IMR-90 (cell line): ENCODE measurements around the gene SEZ6L2.

ENCODE experiments used
- BHLHE40 ChIP-seq: fragments of 150-350 bp; IDR thresholded peaks from 2 replicates; pipeline ENCODE4 v1.6.1; 2016; ENCODE audit warnings: mild to moderate bottlenecking, low read depth, low read length
- FOS ChIP-seq: fragments of 150-350 bp; IDR thresholded peaks from 2 replicates; pipeline ENCODE4 v1.6.1; 2016; ENCODE audit warnings: low read depth, low read length
- MAZ ChIP-seq: IDR thresholded peaks from 2 replicates; pipeline ENCODE4 v1.6.1; 2012; ENCODE audit warnings: low read depth, mild to moderate bottlenecking, low read length, improper control_type of control experiment, moderate library complexity, borderline replicate concordance
- NFE2L2 ChIP-seq: fragments of 150-350 bp; IDR thresholded peaks from 2 replicates; pipeline ENCODE4 v1.6.1; 2016; ENCODE audit warnings: low read depth, mild to moderate bottlenecking, low read length
- POLR2A ChIP-seq: IDR thresholded peaks from 2 replicates; pipeline ENCODE4 v1.6.1; 2012; ENCODE audit warnings: mild to moderate bottlenecking, low read depth, low read length
- RAD21 ChIP-seq: IDR thresholded peaks from 2 replicates; pipeline ENCODE4 v1.6.1; 2012; ENCODE audit warnings: low read length, improper control_type of control experiment
- RCOR1 ChIP-seq: IDR thresholded peaks from 2 replicates; pipeline ENCODE4 v1.6.1; 2012; ENCODE audit warnings: mild to moderate bottlenecking, low read length, improper control_type of control experiment; ENCODE audit not compliant: insufficient replicate concordance
- RFX5 ChIP-seq: IDR thresholded peaks from 2 replicates; pipeline ENCODE4 v1.8.0; 2012; ENCODE audit warnings: low read depth, mild to moderate bottlenecking, low read length, moderate library complexity
- TF ChIP-seq, protein P1 (sequence below): conservative IDR thresholded peaks from 2 replicates; pipeline ENCODE4 v1.5.1; 2012; ENCODE audit warnings: mild to moderate bottlenecking, low read depth, low read length, improper control_type of control experiment

DNA sequence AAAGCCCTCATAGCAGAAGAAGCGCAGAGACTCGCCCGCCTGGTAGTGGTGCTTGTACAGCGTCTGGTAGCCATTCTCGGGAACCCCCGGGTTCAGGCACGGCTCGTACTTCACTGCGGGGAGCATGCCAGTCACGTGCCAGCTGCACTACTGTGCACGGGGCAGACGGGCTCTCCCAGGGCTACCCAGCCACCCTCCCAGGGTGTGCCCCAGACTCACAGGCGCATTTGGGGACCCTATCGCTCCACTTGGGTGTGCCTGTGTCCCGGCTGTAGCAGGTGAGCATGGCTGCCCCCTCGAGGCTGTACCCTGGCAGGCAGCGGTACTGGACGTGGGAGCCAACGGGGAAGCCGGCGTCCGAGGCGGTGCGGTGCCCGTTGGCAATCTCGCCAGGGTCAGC, 26.0 kb downstream of the SEZ6L2 start:
- TF ChIP-seq POLR2A: no peak
- no peak for TF ChIP-seq FOS
- TF ChIP-seq, protein P1, sequence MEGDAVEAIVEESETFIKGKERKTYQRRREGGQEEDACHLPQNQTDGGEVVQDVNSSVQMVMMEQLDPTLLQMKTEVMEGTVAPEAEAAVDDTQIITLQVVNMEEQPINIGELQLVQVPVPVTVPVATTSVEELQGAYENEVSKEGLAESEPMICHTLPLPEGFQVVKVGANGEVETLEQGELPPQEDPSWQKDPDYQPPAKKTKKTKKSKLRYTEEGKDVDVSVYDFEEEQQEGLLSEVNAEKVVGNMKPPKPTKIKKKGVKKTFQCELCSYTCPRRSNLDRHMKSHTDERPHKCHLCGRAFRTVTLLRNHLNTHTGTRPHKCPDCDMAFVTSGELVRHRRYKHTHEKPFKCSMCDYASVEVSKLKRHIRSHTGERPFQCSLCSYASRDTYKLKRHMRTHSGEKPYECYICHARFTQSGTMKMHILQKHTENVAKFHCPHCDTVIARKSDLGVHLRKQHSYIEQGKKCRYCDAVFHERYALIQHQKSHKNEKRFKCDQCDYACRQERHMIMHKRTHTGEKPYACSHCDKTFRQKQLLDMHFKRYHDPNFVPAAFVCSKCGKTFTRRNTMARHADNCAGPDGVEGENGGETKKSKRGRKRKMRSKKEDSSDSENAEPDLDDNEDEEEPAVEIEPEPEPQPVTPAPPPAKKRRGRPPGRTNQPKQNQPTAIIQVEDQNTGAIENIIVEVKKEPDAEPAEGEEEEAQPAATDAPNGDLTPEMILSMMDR: no peak
- no peak for TF ChIP-seq MAZ
- TF ChIP-seq BHLHE40: no peak
- no peak for TF ChIP-seq RCOR1
- TF ChIP-seq RAD21: no peak
- TF ChIP-seq RFX5: no peak
- no peak for TF ChIP-seq NFE2L2
